Smooth muscle cell (in vitro differentiated cells): ENCODE results near the gene MPPED2. TPM values are rescaled to one million over a fixed set of nuclear protein-coding genes. Genes with fewer than 3 reads are reported as not detected.

Experiments
- DNase-seq: peaks from one replicate; lab custom pipeline; 2025; ENCODE audit not compliant: unreplicated experiment; lab: John Stamatoyannopoulos, UW
- H2AFZ ChIP-seq: fragments of 200-600 bp; sonication (generic); 2 replicates; pipeline ENCODE4 v1.6.0; 2016; ENCODE audit warnings: antibody characterized with exemption, low read depth, mild to moderate bottlenecking
- H3F3A ChIP-seq: fragments of 200-600 bp; sonication (generic); 2 replicates; pipeline ENCODE4 v1.6.0; 2017; ENCODE audit warnings: antibody characterized with exemption, low read depth
- H3K27ac ChIP-seq: fragments of 200-600 bp; sonication (generic); 2 replicates; pipeline ENCODE4 v1.5.1; 2016; ENCODE audit warnings: low read depth, mild to moderate bottlenecking
- H3K27me3 ChIP-seq: fragments of 200-600 bp; sonication (generic); 2 replicates; pipeline ENCODE4 v1.6.1; 2016; ENCODE audit warnings: low read depth, mild to moderate bottlenecking
- H3K36me3 ChIP-seq: fragments of 200-600 bp; sonication (generic); 2 replicates; pipeline ENCODE4 v1.5.1; 2016; ENCODE audit warnings: low read depth
- H3K4me1 ChIP-seq: fragments of 200-600 bp; sonication (generic); 2 replicates; pipeline ENCODE4 v1.5.1; 2016; ENCODE audit warnings: low read depth
- H3K4me2 ChIP-seq: fragments of 200-600 bp; sonication (generic); 2 replicates; pipeline ENCODE4 v1.6.0; 2016; ENCODE audit warnings: mild to moderate bottlenecking
- H3K4me3 ChIP-seq: fragments of 200-600 bp; sonication (generic); 2 replicates; pipeline ENCODE4 v1.5.1; 2016; ENCODE audit warnings: mild to moderate bottlenecking
- H3K79me2 ChIP-seq: fragments of 200-600 bp; sonication (generic); 2 replicates; pipeline ENCODE4 v1.6.0; 2016; ENCODE audit warnings: low read depth, mild to moderate bottlenecking
- H3K9ac ChIP-seq: fragments of 200-600 bp; sonication (generic); 2 replicates; pipeline ENCODE4 v1.6.0; 2016; ENCODE audit warnings: low read depth
- H3K9me3 ChIP-seq: fragments of 200-600 bp; sonication (generic); replicated peaks from 2 replicates; pipeline ENCODE4 v1.5.1; 2016; ENCODE audit warnings: low read depth
- H4K20me1 ChIP-seq: fragments of 200-600 bp; sonication (generic); 2 replicates; pipeline ENCODE4 v1.6.0; 2016; ENCODE audit warnings: low read depth
- WGBS: methylation state at CpG from one replicate; pipeline ENCODE4 v1.1.7; 2016; ENCODE audit warnings: low lambda C conversion rate; 5-methylcytosine and 5-hydroxymethylcytosine counted together
- polyA plus RNA-seq: library from polyadenylated mRNA; unstranded; fragments of >200 nt; fragmentation: Nextera tagmentation; extraction: Ambion mirVana; gene quantifications from 2 replicates; pipeline ENCODE4 v1.2.1, GENCODE V29; 2016
- total RNA-seq: library from RNA; depleted of rRNA; stranded (reverse); fragments of >200 nt; gene quantifications from 2 replicates; pipeline ENCODE4 v1.2.3, GENCODE V29; 2014
- TF ChIP-seq, protein P1 (sequence below): fragments of 200-600 bp; sonication (generic); IDR thresholded peaks from 2 replicates; pipeline ENCODE4 v1.5.1; 2017; ENCODE audit warnings: borderline replicate concordance, mild to moderate bottlenecking, antibody characterized with exemption; ENCODE audit not compliant: insufficient read depth, poor library complexity, severe bottlenecking

The MPPED2 gene
- total and polyA plus RNA-seq, 2 experiments from 2014 or later = 0.82 to 1.4 TPM

DNA sequence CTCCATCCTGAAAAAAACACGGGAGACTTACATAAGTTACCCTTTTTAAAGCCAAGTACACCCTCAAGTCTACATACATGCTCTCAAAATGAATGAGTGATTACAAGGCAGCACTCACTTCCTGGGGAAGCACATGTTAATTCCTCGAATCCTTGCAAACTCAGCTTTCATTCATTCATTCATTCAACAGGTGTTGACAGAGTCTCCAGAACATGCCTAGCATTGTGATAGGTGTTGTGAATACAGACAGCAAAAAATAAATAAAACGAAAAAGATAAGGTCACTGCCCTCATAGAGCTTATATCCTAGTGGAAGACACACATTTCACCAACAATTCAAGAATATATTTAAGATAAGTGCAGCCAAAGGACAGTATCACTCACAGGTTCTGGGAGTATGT lies 19.7 kb downstream of the MPPED2 start:
- Histone ChIP-seq H3K4me2 (no peak overlapping the region), H3K9ac (no peak overlapping the region), H3K4me1 (no peaks in the 10 kb centered on the region), H3K36me3 (no peaks in the 10 kb centered on the region), H3K27ac (no peak overlapping the region), H3K9me3 (no peaks in the 10 kb centered on the region), H3K79me2 (no peaks in the 10 kb centered on the region), H3K27me3 (no peaks in the 10 kb centered on the region), H3F3A (peaks cover 2% of the 10 kb centered on the region), H4K20me1 (no peaks in the 10 kb centered on the region), H3K4me3 (no peak overlapping the region), H2AFZ (no peak overlapping the region)
- TF ChIP-seq, protein P1, sequence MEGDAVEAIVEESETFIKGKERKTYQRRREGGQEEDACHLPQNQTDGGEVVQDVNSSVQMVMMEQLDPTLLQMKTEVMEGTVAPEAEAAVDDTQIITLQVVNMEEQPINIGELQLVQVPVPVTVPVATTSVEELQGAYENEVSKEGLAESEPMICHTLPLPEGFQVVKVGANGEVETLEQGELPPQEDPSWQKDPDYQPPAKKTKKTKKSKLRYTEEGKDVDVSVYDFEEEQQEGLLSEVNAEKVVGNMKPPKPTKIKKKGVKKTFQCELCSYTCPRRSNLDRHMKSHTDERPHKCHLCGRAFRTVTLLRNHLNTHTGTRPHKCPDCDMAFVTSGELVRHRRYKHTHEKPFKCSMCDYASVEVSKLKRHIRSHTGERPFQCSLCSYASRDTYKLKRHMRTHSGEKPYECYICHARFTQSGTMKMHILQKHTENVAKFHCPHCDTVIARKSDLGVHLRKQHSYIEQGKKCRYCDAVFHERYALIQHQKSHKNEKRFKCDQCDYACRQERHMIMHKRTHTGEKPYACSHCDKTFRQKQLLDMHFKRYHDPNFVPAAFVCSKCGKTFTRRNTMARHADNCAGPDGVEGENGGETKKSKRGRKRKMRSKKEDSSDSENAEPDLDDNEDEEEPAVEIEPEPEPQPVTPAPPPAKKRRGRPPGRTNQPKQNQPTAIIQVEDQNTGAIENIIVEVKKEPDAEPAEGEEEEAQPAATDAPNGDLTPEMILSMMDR = no peak
- no peak for DNase-seq
- WGBS = 92% methylated on average over 3 of the region's 3 CpGs

DNA sequence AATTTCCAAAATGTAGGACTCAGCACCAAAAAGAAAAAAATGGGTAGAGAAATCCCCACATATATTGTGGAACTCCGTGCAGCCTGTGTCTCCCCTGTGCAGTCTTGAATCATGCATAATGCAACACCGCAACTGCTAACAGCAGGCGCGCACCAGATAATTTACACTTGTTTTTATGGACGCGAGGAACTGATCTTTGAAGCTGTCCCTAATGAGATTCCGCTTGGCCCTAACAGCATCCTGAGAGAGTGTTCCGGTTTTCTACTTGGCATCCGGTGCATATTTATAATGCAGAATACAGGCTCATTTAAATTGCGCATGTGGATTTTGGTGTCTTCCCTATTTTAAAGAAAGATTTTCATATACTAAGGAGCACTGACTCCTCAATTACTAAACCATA lies 21.1 kb downstream of the MPPED2 start:
- Histone ChIP-seq H3K4me2 (no peak overlapping the region), H3K9me3 (no peaks in the 10 kb centered on the region), H3K36me3 (no peaks in the 10 kb centered on the region), H3K4me3 (no peak overlapping the region), H3K27me3 (no peaks in the 10 kb centered on the region), H3K4me1 (no peaks in the 10 kb centered on the region), H4K20me1 (no peaks in the 10 kb centered on the region), H3K79me2 (no peaks in the 10 kb centered on the region), H2AFZ (no peak overlapping the region), H3K27ac (no peak overlapping the region), H3K9ac (no peak overlapping the region), H3F3A (peaks cover 2% of the 10 kb centered on the region)
- 84% methylated on average over 10 of the region's 10 CpGs for whole genome bisulfite sequencing
- DNase-seq = no peak
- TF ChIP-seq, protein P1 = no peak

DNA sequence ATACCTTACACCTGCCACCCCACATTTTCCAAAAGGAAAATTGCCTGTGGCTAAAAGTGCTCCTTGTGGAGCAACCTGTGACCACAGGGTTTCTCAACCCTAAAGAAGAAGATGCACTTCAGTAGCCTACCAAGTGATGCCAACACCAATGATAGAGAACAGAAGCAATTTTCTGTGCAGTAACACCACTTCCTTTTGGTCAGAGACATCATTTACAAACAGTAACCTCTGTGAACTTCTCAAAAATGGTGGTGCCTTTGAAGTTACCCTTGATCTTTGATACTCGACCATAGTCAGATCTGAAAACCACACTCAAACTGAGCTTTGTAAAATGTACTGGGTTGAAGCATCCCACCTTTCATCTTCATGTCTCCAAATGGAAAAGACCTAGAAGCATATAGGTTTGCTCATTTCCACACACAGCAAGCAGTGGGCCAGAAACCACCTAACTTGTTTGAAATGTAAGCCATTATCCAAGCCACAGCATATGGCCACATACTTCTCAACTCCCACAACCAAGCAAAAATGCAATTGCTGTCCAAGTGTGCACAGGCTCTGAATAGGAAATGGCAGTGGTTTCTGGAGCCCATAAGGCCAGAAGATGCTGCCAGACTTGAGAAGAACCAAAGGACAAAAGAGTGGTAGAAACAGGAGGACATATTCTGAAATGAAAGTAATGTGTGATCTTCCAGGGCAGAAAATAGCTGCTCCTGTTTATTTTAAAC lies 24.3 kb downstream of the MPPED2 start:
- Histone ChIP-seq H3K27ac (no peak overlapping the region), H3K4me3 (no peak overlapping the region), H3K36me3 (no peaks in the 10 kb centered on the region), H3K9ac (no peak overlapping the region), H2AFZ (no peak overlapping the region), H3K79me2 (no peaks in the 10 kb centered on the region), H4K20me1 (no peaks in the 10 kb centered on the region), H3K27me3 (no peaks in the 10 kb centered on the region), H3K4me1 (no peaks in the 10 kb centered on the region), H3K4me2 (no peak overlapping the region), H3K9me3 (no peaks in the 10 kb centered on the region), H3F3A (no peaks in the 10 kb centered on the region)
- TF ChIP-seq, protein P1 = no peak
- DNase-seq = no peak
- WGBS = 100% methylated on average over 1 of the region's 1 CpG
